GM12891 (cell line): ENCODE results near the gene TSPAN9.

ENCODE experiments used
- DNase-seq: peaks from one replicate; pipeline ENCODE4 v3.0.0; 2011; ENCODE audit warnings: low spot score; ENCODE audit not compliant: insufficient read length
- FAIRE-seq: peaks from 2 replicates; lab custom pipeline; 2011; peaks lifted over from hg19 to GRCh38; lab: Jason Lieb, UNC
- PAX5 ChIP-seq: IDR thresholded peaks from 2 replicates; pipeline ENCODE4 v1.6.1; 2011; ENCODE audit warnings: low read length, moderate library complexity, mild to moderate bottlenecking; ENCODE audit not compliant: insufficient read depth, severe bottlenecking
- POLR2A ChIP-seq: IDR thresholded peaks from 2 replicates; pipeline ENCODE4 v1.6.1; 2011; ENCODE audit warnings: low read depth, low read length, control low read depth
- POLR2AphosphoS5 ChIP-seq: IDR thresholded peaks from 2 replicates; pipeline ENCODE4 v1.6.1; 2011; ENCODE audit warnings: low read depth, low read length, control low read depth
- POU2F2 ChIP-seq: IDR thresholded peaks from 2 replicates; pipeline ENCODE4 v1.6.1; 2011; ENCODE audit warnings: low read depth, mild to moderate bottlenecking, control low read depth, low read length, moderate library complexity
- SPI1 ChIP-seq: IDR thresholded peaks from 2 replicates; pipeline ENCODE4 v1.6.1; 2011; ENCODE audit warnings: low read depth, low read length, control low read depth
- TAF1 ChIP-seq: IDR thresholded peaks from 2 replicates; pipeline ENCODE4 v1.6.1; 2011; ENCODE audit warnings: low read depth, low read length, control low read depth

Gene TSPAN9

GRCh38 chr12:3311491-3312103 is 234.4 kb downstream of the TSPAN9 start:
- DNase-seq (no peak), FAIRE-seq (no peak)
- TF ChIP-seq POLR2A (no peak), TAF1 (no peak), SPI1 (no peak), POLR2AphosphoS5 (no peak), POU2F2 (no peak), PAX5 (no peak)

- no peak for DNase-seq
- TF ChIP-seq POU2F2: no peak
- TF ChIP-seq POLR2A: no peak
- no peak for TF ChIP-seq PAX5
- TF ChIP-seq POLR2AphosphoS5: no peak
- no peak for TF ChIP-seq SPI1
- TF ChIP-seq TAF1: no peak
Measured at GRCh38 chr12:3313066-3313465, 235.9 kb downstream of the TSPAN9 start.

GRCh38 chr12:3313675-3314663 is 236.8 kb downstream of the TSPAN9 start:
- no peak for TF ChIP-seq POLR2A
- TF ChIP-seq POLR2AphosphoS5: no peak
- TF ChIP-seq SPI1: no peak
- TF ChIP-seq TAF1: no peak
- TF ChIP-seq PAX5: no peak
- no peak for TF ChIP-seq POU2F2
- FAIRE-seq (no peak), DNase-seq (peak; percentile 50)

More at GRCh38 chr12:3313066-3313465, 235.9 kb downstream of the TSPAN9 start:
- FAIRE-seq: peak; percentile 13

- TF ChIP-seq PAX5 (no peak), POLR2AphosphoS5 (no peak)
- DNase-seq (no peak), FAIRE-seq (no peak)
Measured at GRCh38 chr12:3315201-3315661, 238.1 kb downstream of the TSPAN9 start.

- TF ChIP-seq POLR2AphosphoS5: no peak
- TF ChIP-seq SPI1: no peak
- no peak for TF ChIP-seq PAX5
- no peak for TF ChIP-seq TAF1
- no peak for TF ChIP-seq POU2F2
- TF ChIP-seq POLR2A: no peak
- no peak for FAIRE-seq
- DNase-seq: no peak
Measured at GRCh38 chr12:3316776-3317480, 239.7 kb downstream of the TSPAN9 start.

- no peak for DNase-seq
- TF ChIP-seq POLR2A (no peak), TAF1 (no peak), POLR2AphosphoS5 (no peak), PAX5 (no peak), SPI1 (no peak), POU2F2 (no peak)
- FAIRE-seq: no peak
Measured at GRCh38 chr12:3317481-3317815, 240.3 kb downstream of the TSPAN9 start.

GRCh38 chr12:3317841-3318501 is 240.8 kb downstream of the TSPAN9 start:
- TF ChIP-seq PAX5: no peak
- no peak for TF ChIP-seq POLR2AphosphoS5
- TF ChIP-seq POU2F2: no peak
- no peak for TF ChIP-seq TAF1
- TF ChIP-seq SPI1: no peak
- no peak for TF ChIP-seq POLR2A
- DNase-seq (no peak), FAIRE-seq (no peak)

- no peak for DNase-seq
- TF ChIP-seq POLR2AphosphoS5 (no peak), PAX5 (no peak), POLR2A (no peak), POU2F2 (no peak), SPI1 (no peak), TAF1 (no peak)
- FAIRE-seq: no peak
Measured at GRCh38 chr12:3319723-3320492, 242.7 kb downstream of the TSPAN9 start.

- DNase-seq (no peak), FAIRE-seq (no peak)
- TF ChIP-seq POLR2AphosphoS5 (no peak), POU2F2 (no peak), PAX5 (no peak)
Measured at GRCh38 chr12:3320881-3321509, 243.8 kb downstream of the TSPAN9 start.
